Lower leg skin (tissue), 3 donors: ENCODE results near the gene CRTC3.
"Not testable (repeated sequence)": the region's sequence is repeated elsewhere in the genome, so short reads cannot be mapped to it uniquely, and the experiment has no call there.

Experiments used
- CTCF ChIP-seq, 3 donors: fragments of 450-650 bp; IDR thresholded peaks; one replicate each; pipeline ENCODE4 v1.5.1; 2016; ENCODE audit warnings: antibody characterized with exemption in 3 of 3, mild to moderate bottlenecking in 3 of 3, moderate library complexity in 2 of 3
- POLR2A ChIP-seq, 2 donors: fragments of 450-650 bp; IDR thresholded peaks; one replicate each; pipeline ENCODE4 v1.6.1; 2016 to 2017; ENCODE audit warnings: antibody characterized with exemption in 2 of 2, mild to moderate bottlenecking in 1 of 2, moderate library complexity in 1 of 2

GRCh38 chr15:90524018-90524803 is 5.5 kb upstream of the CRTC3 start:
- not testable (repeated sequence) for TF ChIP-seq CTCF, POLR2A (IDR thresholded peaks at IDR 0.05)
